Measurements from ENCODE around the gene NHERF1. TPM values are rescaled to one million over a fixed set of nuclear protein-coding genes. Genes with fewer than 3 reads are reported as not detected.

NHERF1 gene
- total RNA-seq, 2 donors from 2014 or later = 186 to 244 TPM

DNA sequence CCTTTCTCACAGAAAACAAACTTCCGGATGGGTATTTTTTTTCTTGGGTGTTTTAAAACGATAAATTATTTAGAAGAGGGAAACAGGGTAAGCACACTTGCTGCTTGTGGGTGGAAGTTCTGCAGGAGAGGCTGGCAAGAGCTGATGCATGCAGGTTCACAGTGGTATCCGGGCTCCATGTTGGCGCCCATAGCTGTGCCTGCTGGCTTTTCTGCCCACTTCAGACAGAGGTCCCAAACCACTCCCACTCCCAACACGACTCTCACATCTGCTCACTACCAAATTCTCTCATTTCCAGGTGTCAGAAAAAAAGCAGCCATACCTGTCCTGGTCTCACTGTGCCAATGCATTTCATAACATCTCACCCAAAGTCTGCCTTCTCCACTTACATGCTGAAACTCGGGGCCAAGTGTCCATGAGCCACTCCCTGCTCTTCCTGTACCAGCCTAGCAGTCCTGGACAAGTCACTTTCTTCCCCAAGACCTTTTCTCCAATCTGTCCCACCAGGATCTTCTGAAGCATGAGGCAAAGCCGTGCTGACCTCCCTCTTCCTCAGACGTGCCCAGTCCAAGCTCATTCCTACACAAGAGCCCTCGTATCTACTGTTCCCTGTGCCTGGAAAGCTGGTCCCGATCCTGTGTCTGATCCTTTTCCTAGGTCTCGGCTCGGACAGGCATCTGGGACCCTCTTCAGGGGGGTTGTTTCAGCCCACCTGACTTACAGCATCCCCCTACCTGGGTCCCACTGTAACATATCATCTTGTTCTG is 37.2 kb upstream of the NHERF1 start:
- intact Hi-C loops (cut with DNase I) = no loop called here
- no peak overlapping the region for H3K9ac ChIP-seq (ENCODE audit: low read depth in 2 of 2, low read length in 2 of 2)
- no peaks in the 10 kb centered on the region for H3K9me3 ChIP-seq
- no peaks in the 10 kb centered on the region for H3K27me3 ChIP-seq
- no peak for DNase-seq
- no peak overlapping the region for H3K27ac ChIP-seq
- H3K4me1 ChIP-seq = no peaks in the 10 kb centered on the region
- H3K36me3 ChIP-seq = no peaks in the 10 kb centered on the region
- H3K4me3 ChIP-seq = no peak overlapping the region
- TF ChIP-seq, protein P1, sequence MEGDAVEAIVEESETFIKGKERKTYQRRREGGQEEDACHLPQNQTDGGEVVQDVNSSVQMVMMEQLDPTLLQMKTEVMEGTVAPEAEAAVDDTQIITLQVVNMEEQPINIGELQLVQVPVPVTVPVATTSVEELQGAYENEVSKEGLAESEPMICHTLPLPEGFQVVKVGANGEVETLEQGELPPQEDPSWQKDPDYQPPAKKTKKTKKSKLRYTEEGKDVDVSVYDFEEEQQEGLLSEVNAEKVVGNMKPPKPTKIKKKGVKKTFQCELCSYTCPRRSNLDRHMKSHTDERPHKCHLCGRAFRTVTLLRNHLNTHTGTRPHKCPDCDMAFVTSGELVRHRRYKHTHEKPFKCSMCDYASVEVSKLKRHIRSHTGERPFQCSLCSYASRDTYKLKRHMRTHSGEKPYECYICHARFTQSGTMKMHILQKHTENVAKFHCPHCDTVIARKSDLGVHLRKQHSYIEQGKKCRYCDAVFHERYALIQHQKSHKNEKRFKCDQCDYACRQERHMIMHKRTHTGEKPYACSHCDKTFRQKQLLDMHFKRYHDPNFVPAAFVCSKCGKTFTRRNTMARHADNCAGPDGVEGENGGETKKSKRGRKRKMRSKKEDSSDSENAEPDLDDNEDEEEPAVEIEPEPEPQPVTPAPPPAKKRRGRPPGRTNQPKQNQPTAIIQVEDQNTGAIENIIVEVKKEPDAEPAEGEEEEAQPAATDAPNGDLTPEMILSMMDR (IDR thresholded peaks at IDR 0.05) = no peak

DNA sequence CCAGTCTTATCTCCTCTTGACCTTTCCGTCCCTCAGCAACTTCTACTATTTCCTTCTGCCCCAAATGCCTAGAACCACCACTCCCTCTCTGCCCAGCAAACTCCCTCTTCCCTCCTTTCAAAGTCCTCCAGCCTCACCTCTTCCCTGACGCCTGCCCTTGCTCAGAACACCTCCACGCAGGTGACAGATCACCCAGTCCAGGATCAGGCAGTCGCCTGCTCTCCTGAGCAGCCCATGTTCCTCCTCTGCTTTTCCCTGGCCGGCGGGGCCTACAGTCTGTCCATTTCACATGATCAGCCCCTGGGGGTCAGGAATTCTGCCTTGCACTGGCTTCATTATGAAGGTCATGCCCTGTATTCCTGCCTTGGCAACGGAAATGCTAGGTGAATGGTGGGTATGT is 36.1 kb upstream of the NHERF1 start:
- Histone ChIP-seq H3K36me3 (no peaks in the 10 kb centered on the region), H3K4me1 (no peaks in the 10 kb centered on the region), H3K9ac (ENCODE audit: low read depth in 2 of 2, low read length in 2 of 2) (no peak overlapping the region), H3K9me3 (no peaks in the 10 kb centered on the region), H3K4me3 (no peak overlapping the region), H3K27ac (no peak overlapping the region), H3K27me3 (no peaks in the 10 kb centered on the region)
- intact Hi-C loops (cut with DNase I) = no loop called here
- DNase-seq = no peak
- TF ChIP-seq, protein P1 (IDR thresholded peaks at IDR 0.05) = no peak

DNA sequence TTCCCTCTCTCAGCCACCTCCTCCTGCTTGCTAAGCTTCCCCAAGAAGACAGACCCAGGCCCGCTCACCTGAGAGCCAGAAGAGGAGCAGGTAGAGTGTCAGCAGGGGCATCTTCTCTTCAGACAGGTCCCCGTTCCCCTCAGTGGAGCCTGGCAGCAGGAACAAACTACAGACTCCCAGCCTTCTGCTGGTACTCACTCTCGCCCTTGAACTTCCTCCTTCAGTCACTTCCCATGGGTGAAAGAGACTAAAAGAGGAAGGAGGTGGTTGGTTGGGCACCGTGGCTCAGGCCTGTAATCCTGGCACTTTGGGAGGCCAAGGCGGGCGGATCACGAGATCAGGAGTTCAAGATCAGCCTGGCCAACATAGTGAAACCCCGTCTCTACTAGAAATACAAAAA is 35.7 kb upstream of the NHERF1 start, which contains the start of gene CD300LF:
TSS of gene CD300LF (minus strand) at position 168 of the 400 bp plus-strand sequence. CDS start at position 111, 57 bp downstream.
- H3K9ac ChIP-seq (ENCODE audit: low read depth in 2 of 2, low read length in 2 of 2) = no peak within 1 kb of the TSS
- no peaks in the 10 kb centered on the region for H3K4me1 ChIP-seq
- H3K27me3 ChIP-seq = no peaks in the 10 kb centered on the region
- no peaks in the 10 kb centered on the region for H3K9me3 ChIP-seq
- TF ChIP-seq, protein P1 (IDR thresholded peaks at IDR 0.05) = no peak
- H3K36me3 ChIP-seq = no peaks in the 10 kb centered on the region
- no peak within 1 kb of the TSS for H3K27ac ChIP-seq
- intact Hi-C loops (cut with DNase I) = no loop called here
- no peak within 1 kb of the TSS for H3K4me3 ChIP-seq
- peak; percentile 22 for DNase-seq

DNA sequence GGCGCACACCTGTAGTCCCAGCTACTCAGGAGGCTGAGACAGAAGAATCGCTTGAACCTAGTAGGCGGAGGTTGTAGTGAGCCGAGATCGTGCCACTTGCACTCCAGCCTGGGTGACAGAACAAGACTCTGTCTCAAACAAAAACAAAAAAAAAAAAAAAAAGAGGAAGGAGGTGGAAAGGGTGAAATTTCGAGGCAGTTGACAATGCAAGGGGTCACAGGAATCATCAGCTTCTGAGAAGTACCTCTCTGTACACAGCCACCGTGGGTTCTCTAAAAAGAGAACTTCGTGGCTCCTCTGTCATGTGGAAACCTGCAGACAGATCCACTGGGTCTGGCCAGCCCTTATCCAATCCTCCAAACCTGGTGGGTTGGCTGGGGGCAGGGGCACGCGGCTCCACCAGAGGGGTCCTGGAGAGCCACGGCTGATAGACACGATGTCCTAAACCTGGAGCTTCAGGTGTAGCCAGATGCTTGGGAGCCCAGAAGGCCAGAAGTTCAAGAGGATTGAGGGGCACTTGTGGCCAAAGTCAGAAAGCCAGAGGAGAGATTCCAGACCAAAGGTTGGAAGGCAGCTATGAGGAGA is 35.2 kb upstream of the NHERF1 start:
- Histone ChIP-seq H3K27ac (no peak overlapping the region), H3K27me3 (no peaks in the 10 kb centered on the region), H3K9me3 (no peaks in the 10 kb centered on the region), H3K4me3 (no peak overlapping the region), H3K9ac (ENCODE audit: low read depth in 2 of 2, low read length in 2 of 2) (no peak overlapping the region), H3K36me3 (no peaks in the 10 kb centered on the region), H3K4me1 (no peaks in the 10 kb centered on the region)
- TF ChIP-seq, protein P1 (IDR thresholded peaks at IDR 0.05) = no peak
- intact Hi-C loops (cut with DNase I) = no loop called here
- no peak for DNase-seq

DNA sequence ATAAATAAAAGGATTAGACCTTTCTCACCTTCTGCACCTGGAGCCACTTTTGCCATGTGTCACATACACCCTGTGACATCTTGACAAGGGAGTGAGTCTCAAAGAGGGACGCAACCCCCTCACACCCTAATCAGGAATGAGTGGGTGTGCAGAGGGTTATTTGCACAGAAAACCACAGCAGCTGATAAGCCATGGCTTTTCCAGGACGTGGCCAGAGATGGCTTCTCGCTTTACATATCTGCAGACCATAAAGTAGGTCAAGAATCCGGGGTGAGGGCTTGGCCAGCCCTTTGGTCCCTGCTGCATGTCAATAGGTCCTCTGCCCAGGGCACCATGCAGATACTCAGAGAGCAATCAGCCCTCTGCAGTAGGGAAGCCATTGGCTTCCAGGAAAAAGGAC is 33.3 kb upstream of the NHERF1 start:
- intact Hi-C loops (cut with DNase I) = no loop called here
- TF ChIP-seq, protein P1 (IDR thresholded peaks at IDR 0.05) = no peak
- no peak for DNase-seq
- Histone ChIP-seq H3K9me3 (no peaks in the 10 kb centered on the region), H3K4me1 (no peaks in the 10 kb centered on the region), H3K27me3 (no peaks in the 10 kb centered on the region), H3K9ac (ENCODE audit: low read depth in 2 of 2, low read length in 2 of 2) (no peak overlapping the region), H3K36me3 (no peaks in the 10 kb centered on the region), H3K4me3 (no peak overlapping the region), H3K27ac (no peak overlapping the region)
